Activated CD4-positive, alpha-beta T cell treated with anti-CD3 and anti-CD28 coated beads for 48 hours (primary cell): ENCODE measurements around the gene PCSK6.
A peak's percentile ranks its signal among the peaks of the same experiment; 100 is the strongest.

Source experiments
- DNase-seq: peaks from one replicate; pipeline ENCODE4 v3.0.0-alpha.2; 2020

The PCSK6 gene

GRCh38 chr15:101498717-101499480 is 9.4 kb upstream of the PCSK6 start:
- no peak for DNase-seq

- DNase-seq, result no peak
Observed at GRCh38 chr15:101498076-101498716, 8.7 kb upstream of the PCSK6 start.

DNA sequence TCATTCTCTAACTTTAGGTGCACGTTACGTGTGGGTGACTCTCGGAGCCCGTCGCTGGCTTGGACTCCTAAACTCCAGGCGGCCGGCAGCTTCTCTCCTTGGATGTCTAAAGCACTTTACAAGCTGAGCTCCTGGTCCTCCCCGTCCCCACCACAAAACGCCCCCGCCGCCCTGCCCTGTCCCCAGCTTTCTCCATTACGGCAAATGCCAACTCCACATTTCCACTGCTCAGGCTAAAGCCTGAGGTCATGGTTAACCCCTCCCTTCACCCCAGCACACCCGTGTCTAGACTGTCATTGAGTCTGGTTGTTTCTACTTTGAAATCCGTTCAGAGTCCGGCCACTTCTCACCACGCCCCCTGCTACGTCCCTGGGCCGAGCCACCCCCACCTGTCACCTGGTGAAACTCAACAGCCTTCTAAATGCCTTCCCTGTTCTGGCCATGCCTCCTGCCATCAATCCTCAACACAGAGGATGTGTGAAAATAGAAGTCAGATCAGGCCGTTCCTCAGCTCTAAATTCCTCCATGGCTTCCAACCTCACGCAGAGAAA is 8.1 kb upstream of the PCSK6 start:
- DNase-seq, result no peak

GRCh38 chr15:101497017-101497416 is 7.5 kb upstream of the PCSK6 start:
- DNase-seq, result no peak

DNA sequence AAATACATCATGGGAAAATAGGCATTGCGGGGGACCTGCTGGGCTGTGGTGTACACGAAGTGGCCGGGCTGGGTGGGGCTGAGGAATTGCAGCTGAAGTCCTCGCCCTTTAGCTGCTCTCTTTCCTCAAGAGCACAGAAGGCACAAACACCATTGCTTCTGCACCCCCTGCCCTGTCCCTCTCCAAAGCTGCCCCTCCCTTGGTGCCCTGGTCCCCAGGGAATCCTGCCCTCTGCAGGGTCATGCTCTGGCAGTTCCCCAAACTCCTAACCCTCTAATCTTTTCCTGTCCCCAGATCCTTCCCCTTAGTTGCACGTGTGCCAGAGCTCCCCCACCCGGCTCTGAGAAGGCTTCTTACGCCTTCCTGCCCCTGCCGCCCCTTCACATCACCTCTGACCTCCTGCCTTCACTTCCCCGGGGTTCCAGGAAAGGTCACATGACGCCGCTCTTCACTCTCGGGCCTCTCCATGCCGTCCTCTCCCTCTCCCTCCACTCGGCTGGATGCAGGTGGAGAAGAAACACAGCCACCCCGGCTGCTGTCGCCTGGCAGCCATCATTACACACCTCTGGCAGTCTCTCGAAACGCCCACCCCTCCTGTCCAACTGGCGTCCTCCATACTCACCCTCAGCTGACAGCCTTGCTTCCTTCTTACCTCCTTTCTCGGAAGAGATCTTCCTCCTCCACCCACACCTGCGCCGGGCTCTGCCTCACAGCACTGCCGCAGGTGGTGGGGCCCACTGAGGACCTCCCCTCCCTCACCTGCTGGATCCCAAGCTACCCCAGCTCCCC is 6.9 kb upstream of the PCSK6 start:
- DNase-seq, result no peak

DNA sequence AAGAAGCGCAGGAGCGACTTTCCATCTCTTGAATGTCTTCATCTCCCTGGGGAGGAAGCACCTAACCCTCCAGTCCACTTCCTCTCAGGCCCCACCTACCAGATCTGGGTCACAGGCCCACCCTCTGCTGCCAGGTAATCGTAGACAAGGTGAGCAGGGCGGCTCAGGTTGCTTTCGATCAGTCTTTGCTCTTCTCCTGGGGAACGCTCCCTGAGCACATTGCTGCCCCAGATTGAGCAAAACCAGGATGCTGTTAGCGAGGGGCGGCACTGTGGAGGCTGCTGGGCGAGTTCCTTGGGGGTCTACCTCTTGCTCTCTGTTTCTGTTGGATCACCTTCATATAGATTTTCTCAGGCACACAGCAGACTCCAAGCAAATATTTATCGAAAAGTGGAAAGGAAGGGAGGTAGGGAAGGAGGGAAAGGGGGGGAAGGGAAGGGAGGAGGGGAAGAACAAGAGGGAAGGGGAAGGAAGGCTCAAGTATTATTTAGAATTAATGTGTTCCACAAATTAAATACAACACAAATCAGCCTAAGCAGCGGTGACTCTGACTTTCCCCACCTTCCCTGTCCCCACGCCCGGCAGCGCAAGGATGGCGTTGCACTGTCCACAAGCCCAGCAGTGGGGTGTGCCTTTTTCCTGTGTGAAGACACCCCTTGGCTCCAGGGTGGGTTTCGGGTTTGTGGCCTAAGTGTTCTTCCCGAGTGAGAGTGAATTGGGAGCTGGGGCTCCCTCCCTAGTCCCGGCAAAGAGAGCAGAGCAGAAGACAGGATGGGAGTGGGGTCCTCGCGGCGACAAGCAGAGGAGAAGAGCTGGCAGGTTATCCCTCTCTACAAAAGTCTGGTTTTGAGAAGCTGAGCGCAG is 6.1 kb upstream of the PCSK6 start:
- DNase-seq, result no peak

DNA sequence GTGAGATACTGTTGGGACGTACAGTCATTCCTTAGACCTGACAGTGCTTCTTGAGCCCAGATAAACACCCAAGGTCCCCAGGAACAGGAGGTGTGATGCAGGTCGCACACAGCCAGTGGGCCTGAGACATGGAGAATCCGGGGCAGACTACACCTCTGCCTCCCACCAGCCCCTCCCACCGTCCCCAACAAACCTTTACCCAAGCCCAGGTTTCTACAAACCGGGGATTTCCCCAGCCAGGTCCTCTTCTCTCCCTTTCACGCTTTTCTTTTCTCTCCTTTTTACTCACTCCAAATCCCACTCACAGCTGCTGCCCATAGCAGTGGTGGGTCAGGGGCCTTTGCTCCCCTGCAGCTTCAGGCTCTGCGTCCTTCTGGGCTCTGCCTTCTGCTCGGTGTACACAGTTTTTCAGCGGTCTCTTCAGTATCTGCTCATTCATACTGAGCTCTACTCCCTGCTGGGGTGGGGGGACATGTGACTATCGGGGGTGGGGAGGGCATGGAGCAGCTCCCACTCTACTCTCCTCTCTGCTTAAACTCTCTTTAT is 4.8 kb upstream of the PCSK6 start:
- no peak for DNase-seq

DNA sequence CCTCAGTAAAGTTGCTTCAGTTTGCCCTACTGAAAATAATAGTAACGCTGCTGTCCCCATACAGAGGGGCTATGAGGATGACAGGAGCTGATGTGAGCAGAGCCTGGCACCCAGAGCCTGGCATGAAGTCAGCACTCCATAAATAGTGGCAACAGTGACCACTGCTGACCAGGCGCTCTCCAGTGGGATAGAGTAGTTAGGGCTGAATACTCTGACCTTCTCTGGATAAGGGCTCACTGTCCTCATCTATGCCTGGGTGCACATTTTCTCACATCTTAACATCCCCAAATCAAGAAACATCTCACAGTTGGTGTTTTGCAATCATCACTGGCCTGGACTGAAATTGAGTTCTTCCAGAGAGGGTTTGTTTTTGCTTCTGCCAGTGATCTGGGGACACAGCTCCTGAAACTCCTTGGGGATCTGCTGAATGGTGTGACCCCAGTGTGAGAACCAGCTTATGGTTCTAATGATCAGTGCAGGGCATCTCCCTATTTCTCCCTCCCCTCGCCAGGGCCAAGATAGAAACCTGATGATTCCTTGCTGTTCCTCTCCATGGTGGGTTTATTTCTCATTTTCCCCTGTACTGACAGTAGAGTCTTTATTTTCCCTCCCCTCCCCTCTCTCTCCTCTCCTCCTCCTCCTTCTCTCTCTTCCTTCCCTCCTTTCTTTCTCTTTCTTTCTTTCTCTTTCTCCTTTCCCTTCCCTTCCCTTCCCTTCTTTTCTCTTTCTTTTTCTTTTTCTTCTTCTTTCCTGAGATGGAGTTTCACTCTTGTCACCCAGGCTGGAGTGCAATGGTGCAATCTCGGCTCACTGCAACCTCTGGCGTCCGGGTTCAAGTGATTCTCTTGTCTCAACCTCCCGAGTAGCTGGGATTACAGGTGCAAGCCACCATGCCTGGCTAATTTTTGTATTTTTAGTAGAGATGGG is 3.5 kb upstream of the PCSK6 start:
- no peak for DNase-seq

- DNase-seq, result no peak
Observed at GRCh38 chr15:101491734-101492640, 2.5 kb upstream of the PCSK6 start.

- DNase-seq, result no peak
Observed at GRCh38 chr15:101490922-101491733, 1.6 kb upstream of the PCSK6 start.

GRCh38 chr15:101490408-101490891 is 943 bp upstream of the PCSK6 start:
- no peak for DNase-seq

GRCh38 chr15:101489237-101489598 is 289 bp downstream of the PCSK6 start:
- DNase-seq, result peak; percentile 42

GRCh38 chr15:101488300-101489164 is 975 bp downstream of the PCSK6 start:
- no peak for DNase-seq

DNA sequence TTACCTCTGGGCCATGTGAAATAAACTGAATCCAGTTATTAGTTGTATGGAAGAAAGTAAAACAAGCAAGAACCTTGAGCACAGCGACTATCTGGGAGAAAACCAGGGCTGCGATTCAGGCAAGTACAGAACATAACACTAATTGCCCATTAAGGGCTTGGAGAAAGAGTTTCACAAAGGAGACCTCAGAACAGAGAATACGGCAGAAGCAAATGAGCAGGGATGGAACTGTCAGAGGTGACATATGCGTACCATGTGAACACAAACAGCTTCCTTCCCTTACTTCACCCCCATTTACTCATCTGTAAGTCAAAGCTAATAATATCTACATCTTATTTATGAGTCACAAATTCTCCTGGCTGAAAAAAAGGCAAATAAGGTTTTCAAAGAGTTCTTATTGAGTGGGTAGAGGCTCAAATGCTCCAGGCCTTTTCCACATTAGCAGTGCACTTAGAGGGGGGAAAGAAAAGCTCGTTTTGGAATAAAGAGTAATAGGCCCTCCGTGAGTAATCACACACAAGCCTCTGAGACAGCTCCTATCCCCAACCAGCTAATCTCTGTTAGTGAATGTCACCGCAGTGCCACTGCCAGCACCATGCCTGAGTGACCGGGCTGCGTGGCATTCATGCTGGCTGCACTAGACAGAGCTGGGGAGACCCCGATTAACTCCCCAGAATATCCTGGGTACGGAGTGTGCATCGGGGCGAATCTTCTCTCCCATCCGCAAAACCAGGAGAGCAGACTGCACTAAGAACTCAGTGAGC is 2.6 kb downstream of the PCSK6 start:
- DNase-seq, result no peak

GRCh38 chr15:101483462-101483861 is 6.0 kb downstream of the PCSK6 start:
- DNase-seq, result no peak

DNA sequence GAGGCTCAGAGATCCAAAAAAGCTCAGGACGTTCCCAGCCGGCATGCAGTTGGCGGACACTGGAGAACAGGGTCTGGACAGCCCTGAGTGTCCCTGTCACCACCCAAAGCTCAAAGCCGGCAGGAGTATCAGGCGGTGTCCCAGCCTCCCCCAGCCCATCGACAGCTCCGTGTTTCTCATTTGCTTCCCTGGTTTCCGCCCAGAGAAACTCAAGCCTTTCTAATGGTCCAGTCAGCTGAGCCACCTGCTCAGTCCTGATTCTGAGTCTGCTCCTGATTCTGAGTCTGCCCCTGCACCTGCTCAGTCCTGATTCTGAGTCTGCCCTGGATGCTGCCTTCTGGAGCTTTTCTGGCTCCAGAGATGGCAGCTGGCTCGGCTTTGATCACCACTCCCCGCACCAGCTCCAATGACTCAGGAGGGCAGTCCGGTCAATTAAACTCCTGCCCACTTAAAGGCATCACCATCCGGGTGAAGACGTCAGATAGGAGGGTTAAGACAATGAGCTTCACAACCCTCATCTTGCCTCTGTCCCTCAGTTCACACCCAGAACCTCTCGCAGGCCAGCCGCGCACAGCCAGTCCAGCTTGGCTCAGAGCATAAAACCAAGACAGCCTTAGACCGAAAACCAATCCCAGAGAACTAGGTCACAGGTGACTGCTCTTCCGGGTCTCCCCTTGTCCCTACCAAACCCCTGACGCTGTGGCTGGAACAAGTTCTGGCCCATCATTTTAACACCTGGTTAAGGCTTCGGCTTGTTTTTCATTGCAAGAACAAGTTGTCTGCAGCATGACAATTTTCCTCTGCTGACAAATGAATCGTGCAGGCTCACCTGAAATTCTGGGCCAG is 6.8 kb downstream of the PCSK6 start:
- no peak for DNase-seq
